K562 (cell line): ENCODE results near the gene MDN1. TPM values are rescaled to one million over a fixed set of nuclear protein-coding genes. Genes with fewer than 3 reads are reported as not detected.

Experiments used
- ATAC-seq: fragments of 200-7000 bp; cut with Tn5 transposase; 3 replicates; pipeline ENCODE4 v1.9.1; 2020; ENCODE audit warnings: moderate library complexity
- BruUV-seq: library from RNA; stranded (reverse); fragments of 400-500 nt; replicated peaks from 2 replicates; lab custom pipeline; 2021; lab: Mats Ljungman, UMichigan
- CTCF ChIA-PET: fragments of 300-600 bp; formaldehyde crosslinking; extraction: SDS; loops from one replicate; lab custom pipeline; 2021; ENCODE audit warnings: low intra/inter-chr PET ratio; lab: Yijun Ruan, JAX
- POLR2A ChIA-PET: fragments of 300-600, 350-650 bp; sonication (Branson Sonifier 250); formaldehyde crosslinking; extraction: SDS; loops from one replicate; lab custom pipeline; 2021; ENCODE audit warnings: antibody characterized with exemption, inconsistent platforms; lab: Yijun Ruan, JAX
- DNase-seq, 4 experiments: peaks; one replicate each; pipeline versions ENCODE4 v3.0.0 to v3.0.0-alpha.2; 2011 to 2018; ENCODE audit warnings: low spot score in 3 of 4, mixed read lengths in 3 of 4; ENCODE audit errors: extremely low read depth in 1 of 4
- FAIRE-seq: peaks from 2 replicates; lab custom pipeline; 2011; peaks lifted over from hg19 to GRCh38; lab: Jason Lieb, UNC
- H2AFZ ChIP-seq: 2 replicates; pipeline ENCODE4 v1.6.0; 2011; ENCODE audit warnings: low read depth, low read length, control low read depth, inconsistent platforms
- H3K27ac ChIP-seq: fragments of 200-600 bp; 3 replicates; pipeline ENCODE4 v1.8.0; 2011; ENCODE audit warnings: low read depth, mild to moderate bottlenecking, control low read depth, inconsistent platforms, low read length, moderate library complexity, mixed read lengths; ENCODE audit errors: extremely low read depth
- H3K27me3 ChIP-seq, 2 experiments: fragments of 300-600 bp in 1 of 2; 2 replicates in 1 of 2; 3 replicates in 1 of 2; pipeline versions ENCODE4 v1.6.0 to v1.8.0; 2011; ENCODE audit warnings: inconsistent platforms in 2 of 2, low read length in 2 of 2, mild to moderate bottlenecking in 1 of 2, mixed read lengths in 1 of 2, moderate library complexity in 1 of 2; ENCODE audit not compliant: control insufficient read depth in 2 of 2, insufficient read depth in 2 of 2
- H3K36me3 ChIP-seq: fragments of 300-600 bp; 3 replicates; pipeline ENCODE4 v1.8.0; 2011; ENCODE audit warnings: mild to moderate bottlenecking, low read length, inconsistent platforms; ENCODE audit not compliant: control insufficient read depth, insufficient read depth
- H3K4me1 ChIP-seq, 2 experiments: fragments of 200-600 bp in 1 of 2; replicated peaks in 1 of 2; 2 replicates in 1 of 2; 3 replicates in 1 of 2; pipeline versions ENCODE4 v1.5.1 to v1.8.0; 2011; ENCODE audit warnings: inconsistent platforms in 2 of 2, low read length in 2 of 2, mild to moderate bottlenecking in 1 of 2, mixed read lengths in 1 of 2, moderate library complexity in 1 of 2; ENCODE audit not compliant: control insufficient read depth in 2 of 2, insufficient read depth in 2 of 2
- H3K4me2 ChIP-seq: 2 replicates; pipeline ENCODE4 v1.6.1; 2011; ENCODE audit warnings: low read length, control low read depth, inconsistent platforms, mixed read lengths; ENCODE audit not compliant: insufficient read depth
- H3K4me3 ChIP-seq: fragments of 200-600 bp; sonication (generic), shearing (Covaris generic); 2 replicates; pipeline ENCODE4 v1.5.1; 2016; ENCODE audit warnings: control low read depth, inconsistent platforms
- H3K79me2 ChIP-seq: fragments of 200-600 bp; 3 replicates; pipeline ENCODE4 v1.8.0; 2011; ENCODE audit warnings: low read length, inconsistent platforms; ENCODE audit not compliant: control insufficient read depth, insufficient read depth
- H3K9ac ChIP-seq, 2 experiments: 2 replicates each; pipeline versions ENCODE4 v1.6.0 to v1.6.1; 2011; ENCODE audit warnings: low read depth in 2 of 2, low read length in 2 of 2, control low read depth in 1 of 2, inconsistent platforms in 1 of 2, mild to moderate bottlenecking in 1 of 2, mixed read lengths in 1 of 2; ENCODE audit not compliant: insufficient read depth in 1 of 2
- H3K9me1 ChIP-seq: one replicate; pipeline ENCODE4 v1.6.0; 2011; ENCODE audit warnings: inconsistent platforms, mild to moderate bottlenecking, low read length, moderate library complexity; ENCODE audit not compliant: control insufficient read depth, insufficient read depth
- H3K9me3 ChIP-seq: replicated peaks from 2 replicates; pipeline ENCODE4 v1.5.1; 2011; ENCODE audit warnings: low read depth, low read length, inconsistent platforms; ENCODE audit not compliant: control insufficient read depth, insufficient read depth
- H4K20me1 ChIP-seq: replicated peaks from 2 replicates; pipeline ENCODE4 v1.6.1; 2011; ENCODE audit warnings: low read length, inconsistent platforms, mixed read lengths; ENCODE audit not compliant: control insufficient read depth, insufficient read depth
- ARID3A ChIP-seq: IDR thresholded peaks from 2 replicates; pipeline ENCODE4 v1.6.1; 2012; ENCODE audit warnings: low read depth, low read length, improper control_type of control experiment, borderline replicate concordance
- BRD4 ChIP-seq: fragments of 200-600 bp; sonication (generic); IDR thresholded peaks from 2 replicates; pipeline ENCODE4 v1.6.1; 2017; ENCODE audit warnings: inconsistent platforms
- HIVEP1 ChIP-seq: fragments of 250-450 bp; sonication (Bioruptor Pico); IDR thresholded peaks from 2 replicates; pipeline ENCODE4 v1.4.0; 2020; ENCODE audit warnings: mild to moderate bottlenecking
- JUN ChIP-seq, 2 experiments: sonication (generic) in 1 of 2; formaldehyde crosslinking in 1 of 2; IDR thresholded peaks; 2 replicates each; pipeline versions ENCODE4 v1.6.1 to v1.8.0; 2012 to 2022; ENCODE audit warnings: borderline replicate concordance in 2 of 2, mild to moderate bottlenecking in 2 of 2, improper control_type of control experiment in 1 of 2, low read depth in 1 of 2, low read length in 1 of 2, missing genetic modification reagents in 1 of 2
- JUND ChIP-seq, 2 experiments: IDR thresholded peaks; 2 replicates in 1 of 2; 3 replicates in 1 of 2; pipeline ENCODE4 v1.6.1; 2011; ENCODE audit warnings: borderline replicate concordance in 2 of 2, low read depth in 2 of 2, low read length in 2 of 2, improper control_type of control experiment in 1 of 2, missing biosample characterization in 1 of 2, missing genetic modification characterization in 1 of 2, missing genetic modification reagents in 1 of 2
- SAP30 ChIP-seq: fragments of 200-600 bp; sonication (generic); IDR thresholded peaks from 2 replicates; pipeline ENCODE4 v1.6.1; 2012; ENCODE audit warnings: borderline replicate concordance, low read depth, mild to moderate bottlenecking, moderate library complexity, low read length, control low read depth, inconsistent platforms; ENCODE audit not compliant: insufficient read depth, poor library complexity, severe bottlenecking
- ZNF311 ChIP-seq: fragments of 250-450 bp; sonication (Bioruptor Pico); IDR thresholded peaks from 2 replicates; pipeline ENCODE4 v1.4.0; 2020; ENCODE audit warnings: mild to moderate bottlenecking, moderate library complexity
- WGBS: fragments of 100-300 bp; shearing (Covaris generic); methylation state at CpG from one replicate; pipeline ENCODE4 v1.1.6; 2016; ENCODE audit warnings: low coverage, mixed read lengths; ENCODE audit not compliant: insufficient coverage; ENCODE audit errors: missing lambda C conversion rate; 5-methylcytosine and 5-hydroxymethylcytosine counted together
- in situ Hi-C: fragments of 300-500 bp; cut with MboI; formaldehyde crosslinking; loops from 4 replicates; pipeline ENCODE4 v1.15.0; 2018; ENCODE audit warnings: inconsistent platforms, mixed read lengths
- intact Hi-C: fragments of 100-400 bp; cut with micrococcal nuclease; formaldehyde crosslinking; loops from 2 replicates; pipeline ENCODE4 v1.14.2; 2022
- polyA plus RNA-seq, 8 experiments: library from polyadenylated mRNA; depleted of rRNA in 4 of 8; stranded (reverse) in 5 of 8; unstranded in 3 of 8; fragments of >200 nt; fragmentation: Nextera tagmentation in 2 of 8; fragmentation: Illumina TruSeq in 1 of 8; extraction: Ambion mirVana in 2 of 8; extraction: Trizol in 1 of 8; gene quantifications; 2 replicates each; pipeline versions ENCODE4 v1.2.1 to v1.2.3, GENCODE V29; 2011 to 2014; ENCODE audit warnings: inconsistent platforms in 1 of 8, missing spikeins in 1 of 8
- total RNA-seq, 7 experiments: library from RNA; depleted of rRNA in 6 of 7; stranded (reverse); fragments of >200 nt in 6 of 7; fragmentation: Illumina TruSeq in 2 of 7; extraction: Trizol in 2 of 7; gene quantifications; 2 replicates each; pipeline versions ENCODE4 v1.2.1 to v1.2.3, GENCODE V29; 2011 to 2021; ENCODE audit warnings: low replicate concordance in 1 of 7
- TF ChIP-seq, protein P1 (sequence below): fragments of 450-650 bp; formaldehyde crosslinking; IDR thresholded peaks from 2 replicates; pipeline ENCODE4 v1.4.0; 2020; ENCODE audit warnings: mild to moderate bottlenecking, moderate library complexity
- TF ChIP-seq, protein P2 (sequence below): fragments of 450-650 bp; formaldehyde crosslinking; IDR thresholded peaks from 2 replicates; pipeline ENCODE4 v1.4.0; 2022; ENCODE audit warnings: mild to moderate bottlenecking, moderate library complexity
- TF ChIP-seq, protein P3 (sequence below), 2 experiments: fragments of 450-650 bp in 1 of 2; sonication (generic) in 1 of 2; formaldehyde crosslinking; conservative IDR thresholded peaks; 2 replicates each; pipeline versions ENCODE4 v1.4.0 to v1.8.1; 2020 to 2022; ENCODE audit warnings: mild to moderate bottlenecking in 1 of 2, missing genetic modification reagents in 1 of 2

Gene MDN1
- total and polyA plus RNA-seq, 9 of the 15 experiments (the other 6 are each of a cell fraction or from before 2014, with no cell fraction given), result 25.6 to 93.6 (median 43.0) TPM

- TF ChIP-seq SAP30 (no peak), BRD4 (no peak), ZNF311 (CRISPR knock-in tag) (no peak)
- TF ChIP-seq, protein P1, sequence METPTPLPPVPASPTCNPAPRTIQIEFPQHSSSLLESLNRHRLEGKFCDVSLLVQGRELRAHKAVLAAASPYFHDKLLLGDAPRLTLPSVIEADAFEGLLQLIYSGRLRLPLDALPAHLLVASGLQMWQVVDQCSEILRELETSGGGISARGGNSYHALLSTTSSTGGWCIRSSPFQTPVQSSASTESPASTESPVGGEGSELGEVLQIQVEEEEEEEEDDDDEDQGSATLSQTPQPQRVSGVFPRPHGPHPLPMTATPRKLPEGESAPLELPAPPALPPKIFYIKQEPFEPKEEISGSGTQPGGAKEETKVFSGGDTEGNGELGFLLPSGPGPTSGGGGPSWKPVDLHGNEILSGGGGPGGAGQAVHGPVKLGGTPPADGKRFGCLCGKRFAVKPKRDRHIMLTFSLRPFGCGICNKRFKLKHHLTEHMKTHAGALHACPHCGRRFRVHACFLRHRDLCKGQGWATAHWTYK (CRISPR knock-in tag), result no peak
- TF ChIP-seq, protein P2, sequence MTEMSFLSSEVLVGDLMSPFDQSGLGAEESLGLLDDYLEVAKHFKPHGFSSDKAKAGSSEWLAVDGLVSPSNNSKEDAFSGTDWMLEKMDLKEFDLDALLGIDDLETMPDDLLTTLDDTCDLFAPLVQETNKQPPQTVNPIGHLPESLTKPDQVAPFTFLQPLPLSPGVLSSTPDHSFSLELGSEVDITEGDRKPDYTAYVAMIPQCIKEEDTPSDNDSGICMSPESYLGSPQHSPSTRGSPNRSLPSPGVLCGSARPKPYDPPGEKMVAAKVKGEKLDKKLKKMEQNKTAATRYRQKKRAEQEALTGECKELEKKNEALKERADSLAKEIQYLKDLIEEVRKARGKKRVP (CRISPR knock-in tag), result no peak
- TF ChIP-seq, all 486 proteins: peak for 0
Observed at GRCh38 chr6:89803271-89803670, 16.3 kb downstream of the MDN1 start (continued).

GRCh38 chr6:89799756-89800155 lies 19.8 kb downstream of the MDN1 start:
- no peak overlapping the region for H3K9ac ChIP-seq
- no peak for ATAC-seq
- no peak overlapping the region for H3K27ac ChIP-seq
- H3K27me3 ChIP-seq, result no peaks in the 10 kb centered on the region
- no peak for DNase-seq
- H2AFZ ChIP-seq, result no peak overlapping the region
- 90% methylated on average over 2 of the region's 2 CpGs for WGBS
- H3K9me3 ChIP-seq, result no peaks in the 10 kb centered on the region
- CTCF ChIA-PET, result no interaction called here
- no peak overlapping the region for H3K4me2 ChIP-seq
- FAIRE-seq, result no peak
- no TSS peak for BruUV-seq
- POLR2A ChIA-PET, result no interaction called here
- intact Hi-C loops (no loop called here), in situ Hi-C loops (no loop called here)
- H3K36me3 ChIP-seq, result peaks cover 73% of the 10 kb centered on the region
- H3K4me3 ChIP-seq, result no peak overlapping the region
- peaks cover 50% of the 10 kb centered on the region for H3K79me2 ChIP-seq
- H4K20me1 ChIP-seq, result no peaks in the 10 kb centered on the region
- H3K9me1 ChIP-seq, result no peaks in the 10 kb centered on the region
- H3K4me1 ChIP-seq, result peaks cover 0 to 3% of the 10 kb centered on the region in 2 experiments; a peak in 1 of 5 replicates
- TF ChIP-seq JUN (IDR thresholded peaks at IDR 0.05; ENCODE audit: borderline replicate concordance, low read depth, low read length), result no peak
- no peak for TF ChIP-seq JUN (CRISPR knock-in tag; IDR thresholded peaks at IDR 0.05; ENCODE audit: borderline replicate concordance)
- no peak for TF ChIP-seq JUND (IDR thresholded peaks at IDR 0.05; ENCODE audit: borderline replicate concordance, low read depth, low read length)
- no peak for TF ChIP-seq JUND (tag; IDR thresholded peaks at IDR 0.05; ENCODE audit: borderline replicate concordance, low read depth, low read length)
- TF ChIP-seq, protein P3, sequence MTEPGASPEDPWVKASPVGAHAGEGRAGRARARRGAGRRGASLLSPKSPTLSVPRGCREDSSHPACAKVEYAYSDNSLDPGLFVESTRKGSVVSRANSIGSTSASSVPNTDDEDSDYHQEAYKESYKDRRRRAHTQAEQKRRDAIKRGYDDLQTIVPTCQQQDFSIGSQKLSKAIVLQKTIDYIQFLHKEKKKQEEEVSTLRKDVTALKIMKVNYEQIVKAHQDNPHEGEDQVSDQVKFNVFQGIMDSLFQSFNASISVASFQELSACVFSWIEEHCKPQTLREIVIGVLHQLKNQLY (CRISPR knock-in tag; conservative IDR thresholded peaks at IDR 0.05), result no peak
- TF ChIP-seq ARID3A, result no peak
- no peak for TF ChIP-seq HIVEP1 (CRISPR knock-in tag)
